ENCODE data around the gene MAML3.

Gene MAML3

DNA sequence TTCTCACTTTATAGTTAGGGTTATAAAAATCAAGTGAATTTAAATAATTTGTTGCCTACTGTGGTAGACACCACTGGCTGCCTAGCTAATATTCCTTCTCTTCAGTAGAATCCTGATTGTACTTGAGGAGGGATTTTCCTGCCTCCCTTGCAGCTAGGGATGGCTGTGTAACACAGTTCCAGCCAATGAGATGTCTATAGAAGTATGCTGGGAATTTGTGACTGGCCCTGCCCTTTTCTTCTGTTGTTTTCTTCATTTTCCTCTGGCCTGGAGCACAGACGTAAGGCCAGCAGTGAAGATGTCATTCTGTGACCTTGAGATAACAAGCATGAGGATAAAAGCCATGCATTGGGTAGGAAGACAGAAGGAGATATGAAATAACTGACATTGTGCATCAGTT, 343.3 kb downstream of the MAML3 start:
- no peak overlapping the region for H3K9ac ChIP-seq (ENCODE audit: low read depth, low read length)
- H3K36me3 ChIP-seq (ENCODE audit: insufficient read depth, low read length), result no peaks in the 10 kb centered on the region
- H3K9me3 ChIP-seq (ENCODE audit: control insufficient read depth, insufficient read depth, low read length), result peaks cover 3% of the 10 kb centered on the region; the same call in 1 of the 2 replicates
- H3K4me1 ChIP-seq (ENCODE audit: insufficient read depth, low read length), result peaks cover 28% of the 10 kb centered on the region

DNA sequence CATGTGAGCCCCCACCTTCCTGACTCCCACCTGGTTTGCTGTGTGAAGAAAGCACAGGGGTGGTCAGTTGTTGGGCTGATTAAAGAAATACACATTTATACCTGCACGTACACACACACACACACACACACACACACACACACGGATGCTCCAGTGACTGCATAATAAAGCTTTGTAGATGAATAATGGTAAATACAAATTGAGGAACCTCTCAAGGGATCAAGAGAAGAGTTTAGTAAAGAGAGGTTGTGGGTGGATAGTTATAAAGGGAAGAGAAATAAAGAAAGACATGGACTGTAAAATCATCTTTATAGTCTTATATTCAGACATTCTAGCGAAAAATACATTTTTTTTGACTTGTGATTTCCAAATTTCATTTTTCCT, 344.2 kb downstream of the MAML3 start:
- Histone ChIP-seq H3K9ac (ENCODE audit: low read depth, low read length) (no peak overlapping the region), H3K9me3 (ENCODE audit: control insufficient read depth, insufficient read depth, low read length) (peaks cover 3% of the 10 kb centered on the region; the same call in 1 of the 2 replicates), H3K4me1 (ENCODE audit: insufficient read depth, low read length) (peaks cover 25% of the 10 kb centered on the region), H3K36me3 (ENCODE audit: insufficient read depth, low read length) (no peaks in the 10 kb centered on the region)

DNA sequence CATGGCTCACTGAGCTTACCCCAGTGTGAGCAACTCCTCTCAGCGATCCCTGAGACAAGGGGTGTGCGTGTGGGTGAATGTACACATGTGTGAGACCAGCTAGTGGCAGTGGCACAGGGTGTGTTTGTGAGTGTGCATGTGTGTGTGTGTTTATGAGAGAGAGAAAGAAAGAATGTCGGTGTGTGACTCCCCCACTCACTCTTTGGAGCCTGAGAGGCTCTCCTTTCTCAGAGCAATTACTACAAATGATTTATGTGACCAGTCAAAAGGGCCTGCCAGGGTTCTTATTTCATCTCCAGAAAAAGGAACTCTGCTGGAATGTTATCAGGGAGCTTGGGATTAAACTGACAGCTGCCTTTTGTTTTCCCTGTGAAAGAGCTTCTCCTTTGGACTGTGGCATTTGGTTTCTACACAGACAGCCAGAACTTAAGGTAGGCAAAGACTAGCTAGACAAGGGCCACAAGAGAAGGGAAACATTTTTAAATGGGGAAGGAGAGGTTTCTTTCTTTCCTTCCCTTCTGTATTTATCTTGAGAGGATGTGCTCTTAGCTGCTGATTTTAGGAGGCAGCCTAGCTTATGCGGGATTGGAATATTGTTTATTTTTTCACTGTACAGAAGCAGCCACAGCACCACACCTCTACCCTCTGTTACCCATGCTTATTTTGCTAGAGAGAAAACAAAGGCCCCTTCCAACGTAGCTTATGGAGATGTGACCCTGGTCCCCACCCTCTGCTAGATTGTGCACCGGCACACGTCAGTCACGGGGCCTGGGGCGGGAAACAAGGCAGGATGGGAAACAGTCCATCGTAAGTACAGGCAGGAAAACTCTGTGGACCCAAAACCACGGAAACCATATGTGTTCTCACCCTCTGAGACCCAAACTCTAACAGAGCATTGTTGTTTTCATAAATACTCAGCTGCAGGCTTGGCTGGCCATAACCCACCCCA, 344.9 kb downstream of the MAML3 start:
- Histone ChIP-seq H3K36me3 (ENCODE audit: insufficient read depth, low read length) (no peaks in the 10 kb centered on the region), H3K9ac (ENCODE audit: low read depth, low read length) (no peak overlapping the region), H3K4me1 (ENCODE audit: insufficient read depth, low read length) (peaks cover 18% of the 10 kb centered on the region), H3K9me3 (ENCODE audit: control insufficient read depth, insufficient read depth, low read length) (peaks cover 3% of the 10 kb centered on the region; the same call in 1 of the 2 replicates)

DNA sequence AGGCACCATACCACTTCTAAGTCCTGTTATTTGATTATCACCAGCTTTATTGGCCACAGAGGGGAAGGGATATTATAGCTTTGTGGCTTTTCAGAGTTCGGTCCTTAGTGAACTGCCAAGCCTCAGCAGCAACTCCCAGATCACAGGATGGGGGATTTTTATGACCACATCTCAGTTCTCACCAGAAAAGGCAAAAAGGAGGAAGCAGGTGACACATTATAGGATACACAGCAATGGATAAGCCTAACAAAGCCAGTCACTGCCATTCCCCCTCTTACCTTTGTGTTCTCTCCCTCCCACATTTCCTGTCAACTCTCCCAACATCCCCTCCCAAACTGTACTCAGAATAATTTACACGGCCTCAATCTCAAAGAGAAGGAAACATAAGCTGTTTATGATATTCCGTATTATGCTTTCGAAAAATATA, 345.6 kb downstream of the MAML3 start:
- no peaks in the 10 kb centered on the region for H3K36me3 ChIP-seq (ENCODE audit: insufficient read depth, low read length)
- H3K9ac ChIP-seq (ENCODE audit: low read depth, low read length), result no peak overlapping the region
- peaks cover 13% of the 10 kb centered on the region for H3K4me1 ChIP-seq (ENCODE audit: insufficient read depth, low read length)
- peaks cover 3% of the 10 kb centered on the region; the same call in 1 of the 2 replicates for H3K9me3 ChIP-seq (ENCODE audit: control insufficient read depth, insufficient read depth, low read length)

DNA sequence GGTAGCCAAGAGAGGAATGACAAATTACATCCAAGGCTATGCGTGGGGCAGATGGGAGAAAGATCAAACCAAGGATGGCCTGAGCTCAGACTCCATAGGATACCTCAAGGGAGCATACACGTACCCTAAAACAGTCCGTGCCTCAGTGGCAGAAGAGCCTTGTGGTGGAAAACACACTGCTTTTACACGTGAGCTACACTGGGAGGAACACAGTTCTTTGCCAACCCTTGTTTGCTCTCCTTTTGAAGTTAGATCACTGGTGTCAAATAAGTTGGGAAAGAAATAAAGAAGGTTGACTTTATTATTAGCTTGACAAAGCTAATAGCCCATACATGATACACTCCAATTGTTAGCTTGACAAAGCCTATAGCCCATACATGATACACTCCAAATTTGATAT, 346.5 kb downstream of the MAML3 start:
- Histone ChIP-seq H3K9ac (ENCODE audit: low read depth, low read length) (no peak overlapping the region), H3K36me3 (ENCODE audit: insufficient read depth, low read length) (no peaks in the 10 kb centered on the region), H3K4me1 (ENCODE audit: insufficient read depth, low read length) (peaks cover 13% of the 10 kb centered on the region), H3K9me3 (ENCODE audit: control insufficient read depth, insufficient read depth, low read length) (peaks cover 3% of the 10 kb centered on the region; the same call in 1 of the 2 replicates)

DNA sequence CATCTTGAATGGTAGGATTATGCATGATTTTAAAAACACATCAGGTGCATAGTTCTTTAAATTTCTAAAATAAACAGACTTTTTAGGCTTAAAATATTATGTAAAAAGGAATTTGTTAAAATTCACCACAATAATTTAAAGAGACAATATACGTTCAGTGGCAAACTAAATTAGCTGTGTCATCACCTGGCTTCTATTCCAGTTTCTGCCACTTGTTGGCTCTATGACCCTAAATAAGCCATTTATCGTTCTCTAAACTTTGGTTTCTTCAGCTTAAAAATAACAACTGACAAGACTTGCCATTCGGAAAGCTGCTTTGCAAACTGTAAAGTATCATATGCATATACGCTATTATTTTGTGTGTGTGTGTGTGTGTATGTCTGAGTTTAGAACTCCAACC, 347.1 kb downstream of the MAML3 start:
- Histone ChIP-seq H3K9me3 (ENCODE audit: control insufficient read depth, insufficient read depth, low read length) (peaks cover 3% of the 10 kb centered on the region; the same call in 1 of the 2 replicates), H3K36me3 (ENCODE audit: insufficient read depth, low read length) (no peaks in the 10 kb centered on the region), H3K9ac (ENCODE audit: low read depth, low read length) (no peak overlapping the region), H3K4me1 (ENCODE audit: insufficient read depth, low read length) (peaks cover 13% of the 10 kb centered on the region)

DNA sequence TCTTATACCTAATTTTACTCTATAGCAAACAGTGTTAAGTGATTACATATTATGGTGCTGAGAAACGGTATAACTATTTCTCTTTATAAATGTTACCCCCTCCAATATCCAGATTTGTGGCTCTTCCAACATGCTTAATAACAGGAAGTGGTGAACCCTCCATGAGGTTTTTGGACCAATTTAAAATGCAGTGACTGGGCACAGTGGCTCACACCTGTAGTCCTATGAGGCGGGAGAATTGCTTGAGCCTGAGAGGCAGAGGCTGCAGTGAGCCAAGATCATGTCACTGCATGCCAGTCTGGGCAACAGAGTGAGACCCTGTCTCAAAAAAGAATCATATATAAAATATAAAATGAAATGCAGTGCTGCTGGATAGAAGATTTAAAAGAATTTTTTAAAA, 351.1 kb downstream of the MAML3 start:
- Histone ChIP-seq H3K36me3 (ENCODE audit: insufficient read depth, low read length) (no peaks in the 10 kb centered on the region), H3K9ac (ENCODE audit: low read depth, low read length) (no peak overlapping the region), H3K4me1 (ENCODE audit: insufficient read depth, low read length) (0 out of 2 replicates have a peak, but pooled peaks cover 2% of the 10 kb centered on the region), H3K9me3 (ENCODE audit: control insufficient read depth, insufficient read depth, low read length) (no peaks in the 10 kb centered on the region)

DNA sequence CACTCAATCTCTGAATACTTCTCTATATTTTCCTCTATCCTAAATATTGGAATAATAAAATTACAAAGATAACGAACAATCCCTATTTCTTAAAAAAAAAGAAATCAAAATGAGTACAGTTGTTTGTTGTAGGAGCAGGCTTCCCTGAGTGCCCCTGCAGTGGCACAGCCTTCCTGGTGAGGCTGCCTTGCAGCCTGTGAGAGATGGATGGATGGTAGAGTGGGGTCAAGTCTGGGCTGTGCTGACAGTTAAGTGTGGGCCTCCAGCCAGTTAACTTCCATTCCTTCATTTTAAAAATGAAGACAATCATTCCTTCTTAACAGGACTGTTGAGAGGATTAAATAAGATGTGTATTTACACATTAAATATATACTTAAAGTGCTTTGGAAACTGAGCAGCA, 351.5 kb downstream of the MAML3 start:
- Histone ChIP-seq H3K9me3 (ENCODE audit: control insufficient read depth, insufficient read depth, low read length) (no peaks in the 10 kb centered on the region), H3K4me1 (ENCODE audit: insufficient read depth, low read length) (no peaks in the 10 kb centered on the region), H3K36me3 (ENCODE audit: insufficient read depth, low read length) (no peaks in the 10 kb centered on the region), H3K9ac (ENCODE audit: low read depth, low read length) (no peak overlapping the region)

DNA sequence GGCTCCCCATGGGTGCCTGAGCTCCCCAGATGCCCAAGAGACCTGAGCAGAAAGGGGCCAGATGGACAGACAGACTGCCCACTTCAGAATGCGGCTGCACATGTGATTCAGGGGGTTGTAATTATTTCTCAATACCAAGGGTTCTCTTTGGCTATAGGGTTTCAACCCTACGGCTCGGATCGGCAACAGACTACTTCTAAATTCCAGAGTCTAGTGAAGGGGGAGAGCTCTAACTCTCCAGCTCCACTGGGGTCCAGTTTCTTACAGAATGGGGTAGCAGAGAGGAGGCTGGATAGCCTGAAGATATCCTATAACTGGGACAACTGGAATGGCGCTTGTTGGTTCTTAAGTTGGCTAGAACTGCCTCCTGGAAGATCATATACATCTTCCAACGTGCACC, 352.1 kb downstream of the MAML3 start:
- Histone ChIP-seq H3K4me1 (ENCODE audit: insufficient read depth, low read length) (no peaks in the 10 kb centered on the region), H3K36me3 (ENCODE audit: insufficient read depth, low read length) (no peaks in the 10 kb centered on the region), H3K9ac (ENCODE audit: low read depth, low read length) (no peak overlapping the region), H3K9me3 (ENCODE audit: control insufficient read depth, insufficient read depth, low read length) (no peaks in the 10 kb centered on the region)

DNA sequence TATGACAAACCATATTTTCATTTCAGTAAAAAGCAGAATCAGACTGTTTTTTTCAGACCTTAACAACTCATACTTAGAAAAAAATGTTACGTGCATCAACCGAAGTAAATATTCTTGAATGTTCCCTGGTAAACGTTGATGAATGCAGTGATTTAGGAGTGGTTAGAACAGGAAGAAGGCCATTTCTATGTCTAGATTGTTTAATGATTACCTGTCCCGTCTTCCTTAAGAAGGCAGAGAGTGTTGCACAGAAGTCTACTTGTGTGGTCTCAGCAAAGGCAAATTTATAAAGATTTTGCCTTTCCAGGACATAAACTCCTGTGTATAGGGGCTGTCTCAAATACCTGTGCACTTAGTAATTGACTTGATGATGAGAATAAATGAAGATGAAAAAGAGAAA, 353.9 kb downstream of the MAML3 start:
- no peaks in the 10 kb centered on the region for H3K4me1 ChIP-seq (ENCODE audit: insufficient read depth, low read length)
- H3K9ac ChIP-seq (ENCODE audit: low read depth, low read length), result no peak overlapping the region
- no peaks in the 10 kb centered on the region; the same call in 1 of the 2 replicates for H3K9me3 ChIP-seq (ENCODE audit: control insufficient read depth, insufficient read depth, low read length)
- no peaks in the 10 kb centered on the region for H3K36me3 ChIP-seq (ENCODE audit: insufficient read depth, low read length)

DNA sequence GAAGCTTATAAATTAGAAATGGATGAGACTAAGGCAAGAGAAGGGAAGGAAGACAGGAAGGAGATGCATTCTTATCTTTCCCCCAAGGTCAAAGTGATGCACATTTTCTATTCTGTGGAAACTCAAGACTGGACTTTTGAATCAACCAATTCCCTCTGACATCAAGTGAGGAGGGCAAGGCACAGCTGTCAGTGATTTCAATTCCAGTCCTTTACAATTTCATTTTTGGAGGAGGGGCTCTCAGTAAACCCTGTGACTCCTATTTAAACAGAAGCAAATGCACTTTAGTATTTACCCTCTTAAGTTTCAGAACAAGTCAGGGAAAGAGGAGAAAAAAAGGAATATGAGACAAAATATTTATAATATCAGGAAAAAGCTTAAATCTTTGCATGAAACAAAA, 354.4 kb downstream of the MAML3 start:
- Histone ChIP-seq H3K9ac (ENCODE audit: low read depth, low read length) (no peak overlapping the region), H3K36me3 (ENCODE audit: insufficient read depth, low read length) (no peaks in the 10 kb centered on the region), H3K4me1 (ENCODE audit: insufficient read depth, low read length) (no peaks in the 10 kb centered on the region), H3K9me3 (ENCODE audit: control insufficient read depth, insufficient read depth, low read length) (no peaks in the 10 kb centered on the region; the same call in 1 of the 2 replicates)

DNA sequence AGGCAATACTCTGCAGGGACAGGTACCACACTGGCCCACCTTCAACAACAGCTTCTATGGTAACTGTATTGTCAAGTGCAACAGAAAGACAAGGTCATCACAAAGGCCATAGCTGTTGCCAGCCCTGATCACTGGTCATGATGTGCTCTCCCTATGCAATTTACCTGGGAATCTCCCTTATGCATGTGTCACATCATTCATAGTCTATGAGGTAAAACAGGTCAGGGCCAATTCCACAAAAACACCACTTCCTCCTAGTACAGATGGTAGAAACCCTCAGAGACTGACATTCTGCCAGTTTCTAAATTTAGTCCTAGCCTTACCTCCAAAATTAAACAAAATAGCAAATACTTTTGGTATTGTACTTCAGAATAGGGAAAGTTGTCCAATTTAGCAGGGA, 355.5 kb downstream of the MAML3 start:
- no peak overlapping the region for H3K9ac ChIP-seq (ENCODE audit: low read depth, low read length)
- H3K9me3 ChIP-seq (ENCODE audit: control insufficient read depth, insufficient read depth, low read length), result no peaks in the 10 kb centered on the region; the same call in 1 of the 2 replicates
- H3K36me3 ChIP-seq (ENCODE audit: insufficient read depth, low read length), result no peaks in the 10 kb centered on the region
- no peaks in the 10 kb centered on the region for H3K4me1 ChIP-seq (ENCODE audit: insufficient read depth, low read length)

DNA sequence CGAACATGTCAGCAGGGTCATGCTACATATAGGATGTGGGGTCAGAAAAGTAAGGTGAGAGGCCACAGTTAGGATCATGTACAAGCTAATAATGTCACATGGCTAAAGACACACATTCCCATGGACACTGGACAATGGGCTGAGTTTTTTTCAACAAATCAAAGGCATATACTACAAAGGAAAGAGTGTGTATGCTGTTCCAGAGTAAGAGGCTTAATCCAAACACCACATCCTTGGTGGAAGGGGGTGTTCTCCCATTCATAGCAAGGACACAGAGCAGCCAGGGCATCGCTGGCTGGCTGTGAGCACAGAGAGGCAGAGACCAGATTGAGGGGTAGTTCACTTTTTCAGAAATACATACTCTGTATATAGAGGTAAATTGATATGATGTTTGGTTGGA, 356.7 kb downstream of the MAML3 start:
- no peaks in the 10 kb centered on the region for H3K36me3 ChIP-seq (ENCODE audit: insufficient read depth, low read length)

DNA sequence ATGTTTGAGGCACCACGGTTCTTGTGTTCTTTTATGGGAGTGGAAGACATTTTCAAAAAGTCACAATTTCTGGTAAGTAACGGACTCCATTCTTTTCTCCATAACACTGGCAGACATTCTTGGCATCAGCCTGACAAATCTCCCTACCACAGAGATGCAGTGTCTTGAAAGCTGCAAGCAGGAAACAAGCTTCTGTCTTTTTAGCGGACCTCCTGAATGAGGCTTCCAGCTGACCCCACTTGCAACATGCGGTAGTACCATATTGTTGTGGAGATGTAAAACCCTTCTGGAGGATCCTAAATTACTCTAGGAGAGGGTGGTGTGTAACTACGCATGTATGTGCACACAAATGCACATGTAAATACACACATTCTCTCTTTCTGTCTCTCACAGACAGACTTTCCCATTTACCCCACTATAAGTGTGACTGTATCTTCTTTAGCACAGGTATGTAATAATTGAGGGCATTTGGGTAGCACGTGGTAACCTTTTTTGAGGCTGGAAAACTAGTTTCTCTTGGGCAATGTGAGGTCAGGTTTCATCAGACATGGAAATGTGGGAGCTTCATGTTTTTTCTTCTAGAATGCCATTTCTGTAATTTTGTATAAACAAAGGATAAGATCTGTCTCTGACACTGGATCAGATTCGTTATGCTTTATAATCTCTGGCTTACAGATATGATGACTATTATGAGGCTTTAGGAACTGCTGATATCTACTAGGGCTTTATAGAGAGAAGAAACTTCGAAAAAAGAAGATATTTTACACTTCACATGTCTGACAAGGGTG, 358.3 kb downstream of the MAML3 start:
- H3K4me1 ChIP-seq (ENCODE audit: insufficient read depth, low read length), result no peaks in the 10 kb centered on the region
- H3K36me3 ChIP-seq (ENCODE audit: insufficient read depth, low read length), result no peaks in the 10 kb centered on the region
- H3K9me3 ChIP-seq (ENCODE audit: control insufficient read depth, insufficient read depth, low read length), result no peaks in the 10 kb centered on the region; the same call in 1 of the 2 replicates
- H3K9ac ChIP-seq (ENCODE audit: low read depth, low read length), result no peak overlapping the region

More for the DNA sequence above, 356.7 kb downstream of the MAML3 start:
- H3K4me1 ChIP-seq (ENCODE audit: insufficient read depth, low read length), result no peaks in the 10 kb centered on the region
- H3K9ac ChIP-seq (ENCODE audit: low read depth, low read length), result no peak overlapping the region
- no peaks in the 10 kb centered on the region; the same call in 1 of the 2 replicates for H3K9me3 ChIP-seq (ENCODE audit: control insufficient read depth, insufficient read depth, low read length)
